ENCODE data around the gene OLFM1.

DNA sequence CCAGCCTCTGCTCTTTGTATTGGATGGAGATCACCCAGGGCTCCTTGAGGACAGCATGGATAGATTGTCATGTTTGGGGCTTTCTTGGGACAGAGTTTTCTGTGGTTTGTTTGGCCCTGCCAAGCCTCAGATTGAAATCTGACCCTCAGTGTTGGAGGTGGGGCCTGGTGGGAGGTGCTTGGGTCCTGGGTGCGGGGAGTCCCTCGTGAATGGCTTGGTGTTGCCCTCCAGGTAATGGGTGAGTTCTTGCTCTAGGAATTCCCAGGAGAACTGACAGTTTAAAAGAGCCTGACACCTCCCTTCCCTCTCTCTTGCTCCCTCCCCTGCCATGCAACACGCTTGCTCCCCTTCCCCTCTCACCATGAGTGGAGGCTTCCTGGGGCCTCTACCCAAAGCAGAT is 48.6 kb upstream of the OLFM1 start:
- TF ChIP-seq, protein P1, sequence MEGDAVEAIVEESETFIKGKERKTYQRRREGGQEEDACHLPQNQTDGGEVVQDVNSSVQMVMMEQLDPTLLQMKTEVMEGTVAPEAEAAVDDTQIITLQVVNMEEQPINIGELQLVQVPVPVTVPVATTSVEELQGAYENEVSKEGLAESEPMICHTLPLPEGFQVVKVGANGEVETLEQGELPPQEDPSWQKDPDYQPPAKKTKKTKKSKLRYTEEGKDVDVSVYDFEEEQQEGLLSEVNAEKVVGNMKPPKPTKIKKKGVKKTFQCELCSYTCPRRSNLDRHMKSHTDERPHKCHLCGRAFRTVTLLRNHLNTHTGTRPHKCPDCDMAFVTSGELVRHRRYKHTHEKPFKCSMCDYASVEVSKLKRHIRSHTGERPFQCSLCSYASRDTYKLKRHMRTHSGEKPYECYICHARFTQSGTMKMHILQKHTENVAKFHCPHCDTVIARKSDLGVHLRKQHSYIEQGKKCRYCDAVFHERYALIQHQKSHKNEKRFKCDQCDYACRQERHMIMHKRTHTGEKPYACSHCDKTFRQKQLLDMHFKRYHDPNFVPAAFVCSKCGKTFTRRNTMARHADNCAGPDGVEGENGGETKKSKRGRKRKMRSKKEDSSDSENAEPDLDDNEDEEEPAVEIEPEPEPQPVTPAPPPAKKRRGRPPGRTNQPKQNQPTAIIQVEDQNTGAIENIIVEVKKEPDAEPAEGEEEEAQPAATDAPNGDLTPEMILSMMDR (IDR thresholded peaks at IDR 0.05): no peak
- TF ChIP-seq POLR2AphosphoS5 (IDR thresholded peaks at IDR 0.05) (no peak), POLR2A (IDR thresholded peaks at IDR 0.05) (no peak)
